H9 (cell line): ENCODE results near the gene LPP. TPM values are rescaled to one million over a fixed set of nuclear protein-coding genes. Genes with fewer than 3 reads are reported as not detected.
"Not testable (repeated sequence)": the region's sequence is repeated elsewhere in the genome, so short reads cannot be mapped to it uniquely, and the experiment has no call there.

ENCODE experiments used
- DNase-seq: peaks from one replicate; pipeline ENCODE4 v3.0.0-alpha.2; 2017
- H2AFZ ChIP-seq: one replicate; pipeline ENCODE4 v1.6.1; 2013; ENCODE audit warnings: mild to moderate bottlenecking, low read length, control low read depth, moderate library complexity
- H2AK5ac ChIP-seq: 2 replicates; pipeline ENCODE4 v1.6.1; 2013; ENCODE audit warnings: low read length, control low read depth, mixed read lengths; ENCODE audit not compliant: insufficient read length
- H2BK120ac ChIP-seq: one replicate; pipeline ENCODE4 v1.6.1; 2013; ENCODE audit warnings: low read depth, mild to moderate bottlenecking, low read length, control low read depth, inconsistent platforms; ENCODE audit not compliant: poor library complexity, severe bottlenecking
- H2BK12ac ChIP-seq: 2 replicates; pipeline ENCODE4 v1.6.1; 2013; ENCODE audit warnings: low read length, control low read depth, mixed read lengths, low read depth; ENCODE audit not compliant: insufficient read length
- H2BK15ac ChIP-seq: 2 replicates; pipeline ENCODE4 v1.6.1; 2013; ENCODE audit warnings: low read depth, low read length, control low read depth
- H2BK20ac ChIP-seq: one replicate; pipeline ENCODE4 v1.6.1; 2013; ENCODE audit warnings: low read depth, mild to moderate bottlenecking, low read length, control low read depth, inconsistent platforms; ENCODE audit not compliant: poor library complexity, severe bottlenecking
- H2BK5ac ChIP-seq: 2 replicates; pipeline ENCODE4 v1.6.1; 2013; ENCODE audit warnings: low read length, control low read depth, mixed read lengths; ENCODE audit not compliant: insufficient read length
- H3K14ac ChIP-seq: 2 replicates; pipeline ENCODE4 v1.6.1; 2013; ENCODE audit warnings: low read length, control low read depth; ENCODE audit not compliant: insufficient read depth
- H3K18ac ChIP-seq: 2 replicates; pipeline ENCODE4 v1.6.1; 2013; ENCODE audit warnings: low read depth, mild to moderate bottlenecking, mixed read lengths, low read length, control low read depth; ENCODE audit not compliant: insufficient read length
- H3K23ac ChIP-seq: 2 replicates; pipeline ENCODE4 v1.6.1; 2013; ENCODE audit warnings: low read length, control low read depth, mixed read lengths, low read depth; ENCODE audit not compliant: insufficient read length
- H3K23me2 ChIP-seq: 2 replicates; pipeline ENCODE4 v1.6.1; 2013; ENCODE audit warnings: low read depth, mild to moderate bottlenecking, mixed read lengths, low read length, control low read depth; ENCODE audit not compliant: insufficient read length, poor library complexity, severe bottlenecking
- H3K27ac ChIP-seq: 2 replicates; pipeline ENCODE4 v1.5.1; 2013; ENCODE audit warnings: low read length, control low read depth, mixed read lengths, low read depth; ENCODE audit not compliant: insufficient read length
- H3K27me3 ChIP-seq: 2 replicates; pipeline ENCODE4 v1.6.1; 2013; ENCODE audit warnings: low read length, control low read depth, inconsistent platforms; ENCODE audit not compliant: insufficient read depth
- H3K4ac ChIP-seq: 2 replicates; pipeline ENCODE4 v1.6.1; 2013; ENCODE audit warnings: low read depth, mild to moderate bottlenecking, control low read depth, inconsistent platforms, low read length, moderate library complexity
- H3K4me1 ChIP-seq: 2 replicates; pipeline ENCODE4 v1.6.1; 2013; ENCODE audit warnings: low read length, control low read depth, inconsistent platforms; ENCODE audit not compliant: insufficient read depth
- H3K4me2 ChIP-seq: 2 replicates; pipeline ENCODE4 v1.6.1; 2013; ENCODE audit warnings: low read length, control low read depth, mixed read lengths; ENCODE audit not compliant: insufficient read length, insufficient read depth
- H3K56ac ChIP-seq: 2 replicates; pipeline ENCODE4 v1.6.1; 2013; ENCODE audit warnings: low read depth, mild to moderate bottlenecking, mixed read lengths, low read length, control low read depth; ENCODE audit not compliant: insufficient read length
- H3K79me1 ChIP-seq: 2 replicates; pipeline ENCODE4 v1.6.1; 2013; ENCODE audit warnings: low read depth, mild to moderate bottlenecking, moderate library complexity, low read length, control low read depth, inconsistent platforms; ENCODE audit not compliant: insufficient read depth, poor library complexity, severe bottlenecking
- H3K79me2 ChIP-seq: 2 replicates; pipeline ENCODE4 v1.6.1; 2013; ENCODE audit warnings: low read length, control low read depth, inconsistent platforms; ENCODE audit not compliant: insufficient read depth
- H3K9ac ChIP-seq: 2 replicates; pipeline ENCODE4 v1.6.1; 2013; ENCODE audit warnings: low read length, control low read depth, mixed read lengths; ENCODE audit not compliant: insufficient read length; ENCODE audit errors: extremely low read depth
- H3K9me3 ChIP-seq: one replicate; pipeline ENCODE4 v1.6.1; 2013; ENCODE audit warnings: low read depth, low read length, inconsistent platforms; ENCODE audit not compliant: control insufficient read depth
- H3T11ph ChIP-seq: one replicate; pipeline ENCODE4 v1.6.1; 2013; ENCODE audit warnings: mild to moderate bottlenecking, low read length, control low read depth, inconsistent platforms
- H4K20me1 ChIP-seq: one replicate; pipeline ENCODE4 v1.6.1; 2013; ENCODE audit not compliant: control insufficient read depth, insufficient read length, insufficient read depth
- H4K5ac ChIP-seq: 2 replicates; pipeline ENCODE4 v1.6.1; 2013; ENCODE audit warnings: low read depth, mild to moderate bottlenecking, mixed read lengths, low read length, control low read depth; ENCODE audit not compliant: insufficient read length
- H4K8ac ChIP-seq: replicated peaks from 2 replicates; pipeline ENCODE4 v1.6.1; 2013; ENCODE audit warnings: low read length, control low read depth, mixed read lengths, low read depth; ENCODE audit not compliant: insufficient read length
- H4K91ac ChIP-seq: 2 replicates; pipeline ENCODE4 v1.6.1; 2013; ENCODE audit warnings: low read depth, mild to moderate bottlenecking, moderate library complexity, mixed read lengths, low read length, control low read depth; ENCODE audit not compliant: insufficient read length
- H3K27ac Mint-ChIP-seq, 3 experiments: 2 replicates in 2 of 3; 3 replicates in 1 of 3; pipeline ENCODE4 v1.8.0; 2020 to 2021; ENCODE audit warnings: mixed read lengths in 3 of 3, mild to moderate bottlenecking in 1 of 3, moderate library complexity in 1 of 3
- H3K27me3 Mint-ChIP-seq: 2 replicates; pipeline ENCODE4 v1.8.0; 2021; ENCODE audit warnings: low read depth, mild to moderate bottlenecking, moderate library complexity, mixed read lengths
- H3K36me3 Mint-ChIP-seq, 3 experiments: 2 replicates in 2 of 3; 3 replicates in 1 of 3; pipeline ENCODE4 v1.8.0; 2020 to 2021; ENCODE audit warnings: low read depth in 3 of 3, mixed read lengths in 3 of 3; ENCODE audit not compliant: insufficient read depth in 1 of 3
- H3K4me1 Mint-ChIP-seq, 2 experiments: 2 replicates each; pipeline ENCODE4 v1.8.0; 2020; ENCODE audit warnings: mixed read lengths in 2 of 2
- H3K4me3 Mint-ChIP-seq, 2 experiments: 2 replicates in 1 of 2; 3 replicates in 1 of 2; pipeline ENCODE4 v1.8.0; 2020 to 2021; ENCODE audit warnings: mild to moderate bottlenecking in 2 of 2, mixed read lengths in 2 of 2, moderate library complexity in 1 of 2
- H3K9me3 Mint-ChIP-seq, 2 experiments: 2 replicates in 1 of 2; 3 replicates in 1 of 2; pipeline ENCODE4 v1.8.0; 2020; ENCODE audit warnings: mild to moderate bottlenecking in 2 of 2, mixed read lengths in 2 of 2, moderate library complexity in 1 of 2
- CTCF ChIP-seq: fragments of 200-600 bp; sonication (generic); conservative IDR thresholded peaks from 3 replicates; pipeline ENCODE4 v1.8.0; 2021; ENCODE audit warnings: antibody characterized with exemption, mild to moderate bottlenecking
- WGBS: extraction: QIAGEN DNeasy Blood & Tissue Kit; methylation state at CpG from one replicate; pipeline ENCODE4 v1.1.7; 2013; ENCODE audit warnings: missing lambda C conversion rate, low lambda C conversion rate, mixed read lengths; ENCODE audit not compliant: insufficient read length; ENCODE audit errors: extremely low coverage; 5-methylcytosine and 5-hydroxymethylcytosine counted together
- total RNA-seq: library from RNA; stranded (reverse); gene quantifications from 2 replicates; pipeline ENCODE4 v1.2.1, GENCODE V29; 2021

The LPP gene
- total RNA-seq, 1 experiment from 2014 or later, result 64.6 TPM

GRCh38 chr3:188128905-188129304, 25.1 kb upstream of the LPP start:
- Histone ChIP-seq H4K20me1 (no peaks in the 10 kb centered on the region), H4K8ac (no peak overlapping the region), H2BK12ac (no peak overlapping the region), H3K56ac (no peak overlapping the region), H3K27ac (no peak overlapping the region), H3T11ph (no peak overlapping the region), H3K18ac (no peak overlapping the region), H3K4me1 (no peaks in the 10 kb centered on the region), H3K4ac (no peak overlapping the region), H3K23ac (no peak overlapping the region), H2BK15ac (no peak overlapping the region), H2BK120ac (no peak overlapping the region), H3K27me3 (no peaks in the 10 kb centered on the region), H3K9ac (no peak overlapping the region), H3K79me2 (no peaks in the 10 kb centered on the region), H3K4me2 (no peak overlapping the region), H3K9me3 (no peaks in the 10 kb centered on the region), H3K79me1 (no peaks in the 10 kb centered on the region), H3K14ac (no peak overlapping the region), H4K91ac (no peak overlapping the region), H2AK5ac (no peak overlapping the region), H4K5ac (no peak overlapping the region), H2BK20ac (no peak overlapping the region), H3K23me2 (no peaks in the 10 kb centered on the region), H2AFZ (no peak overlapping the region), H2BK5ac (no peak overlapping the region)
- WGBS, result no CpG with 5 or more reads among the region's 1 CpG
- no peak for TF ChIP-seq CTCF
- no peak for DNase-seq
- no peaks in the 10 kb centered on the region for H3K9me3 Mint-ChIP-seq
- peaks cover 12 to 14% of the 10 kb centered on the region in 2 experiments for H3K4me1 Mint-ChIP-seq
- no peak overlapping the region for H3K27ac Mint-ChIP-seq
- no peaks in the 10 kb centered on the region for H3K36me3 Mint-ChIP-seq
- H3K4me3 Mint-ChIP-seq, result no peak overlapping the region
- H3K27me3 Mint-ChIP-seq, result no peaks in the 10 kb centered on the region

- H3K27ac Mint-ChIP-seq, H2BK5ac ChIP-seq: not testable (repeated sequence)
- WGBS, result no CpG with 5 or more reads among the region's 2 CpGs
Measured at GRCh38 chr3:188131023-188131422, 22.9 kb upstream of the LPP start.

More at GRCh38 chr3:188131023-188131422, 22.9 kb upstream of the LPP start:
- H3K4me3 Mint-ChIP-seq, H4K91ac ChIP-seq, H4K5ac ChIP-seq, H2BK20ac ChIP-seq, H3K79me2 ChIP-seq, H3K4me2 ChIP-seq, H3K23me2 ChIP-seq, H3K23ac ChIP-seq, H3K4ac ChIP-seq, DNase-seq, H2AFZ ChIP-seq, H3K9me3 Mint-ChIP-seq, H3K14ac ChIP-seq, H3K4me1 ChIP-seq, H3K56ac ChIP-seq, H4K20me1 ChIP-seq, H2AK5ac ChIP-seq, H3K9ac ChIP-seq, H3T11ph ChIP-seq, H2BK12ac ChIP-seq, H2BK120ac ChIP-seq, H4K8ac ChIP-seq, H3K27me3 Mint-ChIP-seq, H3K79me1 ChIP-seq, H3K9me3 ChIP-seq, H2BK15ac ChIP-seq, H3K36me3 Mint-ChIP-seq, H3K27me3 ChIP-seq, H3K18ac ChIP-seq, H3K27ac ChIP-seq: not testable (repeated sequence)
- peaks cover 12 to 14% of the 10 kb centered on the region in 2 experiments for H3K4me1 Mint-ChIP-seq
